ENCODE data around the gene DDX24. TPM values are rescaled to one million over a fixed set of nuclear protein-coding genes. Genes with fewer than 3 reads are reported as not detected.

Gene DDX24
- total RNA-seq, 1 experiment from 2014 or later = 135 TPM

DNA sequence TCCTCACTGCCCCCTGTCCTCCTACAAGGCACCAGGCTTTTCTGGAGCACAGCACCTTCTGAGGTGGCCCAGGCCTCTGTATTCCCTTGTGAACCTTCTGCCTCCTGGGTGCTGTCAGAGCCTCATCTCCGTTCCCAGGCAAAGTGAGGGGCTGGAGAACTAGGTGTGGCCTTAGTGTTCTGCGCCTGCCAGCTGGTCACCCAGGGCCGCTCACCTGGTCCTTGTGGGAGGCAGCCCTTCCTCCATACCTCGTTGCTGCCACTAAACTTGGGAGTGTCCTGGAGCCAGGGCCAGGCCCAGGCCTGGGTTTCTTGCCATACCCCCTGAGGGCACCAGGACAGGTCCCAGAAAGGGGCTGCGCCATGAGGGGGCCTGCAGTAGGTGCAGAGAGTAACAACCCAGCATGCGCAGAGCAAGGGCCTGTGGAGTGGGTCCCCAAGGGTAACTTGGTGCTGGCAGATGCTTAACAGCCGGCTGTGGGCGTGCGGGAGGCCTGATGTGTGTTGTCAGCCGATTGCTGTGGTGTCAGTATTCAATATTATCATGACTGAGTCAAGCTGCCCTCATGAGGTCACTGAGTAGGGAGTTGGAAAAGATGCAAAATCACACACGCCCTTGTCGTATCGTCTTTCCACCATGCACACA lies 37.8 kb downstream of the DDX24 start:
- no peak for DNase-seq (ENCODE audit: unreplicated experiment)
- TF ChIP-seq, protein P1, sequence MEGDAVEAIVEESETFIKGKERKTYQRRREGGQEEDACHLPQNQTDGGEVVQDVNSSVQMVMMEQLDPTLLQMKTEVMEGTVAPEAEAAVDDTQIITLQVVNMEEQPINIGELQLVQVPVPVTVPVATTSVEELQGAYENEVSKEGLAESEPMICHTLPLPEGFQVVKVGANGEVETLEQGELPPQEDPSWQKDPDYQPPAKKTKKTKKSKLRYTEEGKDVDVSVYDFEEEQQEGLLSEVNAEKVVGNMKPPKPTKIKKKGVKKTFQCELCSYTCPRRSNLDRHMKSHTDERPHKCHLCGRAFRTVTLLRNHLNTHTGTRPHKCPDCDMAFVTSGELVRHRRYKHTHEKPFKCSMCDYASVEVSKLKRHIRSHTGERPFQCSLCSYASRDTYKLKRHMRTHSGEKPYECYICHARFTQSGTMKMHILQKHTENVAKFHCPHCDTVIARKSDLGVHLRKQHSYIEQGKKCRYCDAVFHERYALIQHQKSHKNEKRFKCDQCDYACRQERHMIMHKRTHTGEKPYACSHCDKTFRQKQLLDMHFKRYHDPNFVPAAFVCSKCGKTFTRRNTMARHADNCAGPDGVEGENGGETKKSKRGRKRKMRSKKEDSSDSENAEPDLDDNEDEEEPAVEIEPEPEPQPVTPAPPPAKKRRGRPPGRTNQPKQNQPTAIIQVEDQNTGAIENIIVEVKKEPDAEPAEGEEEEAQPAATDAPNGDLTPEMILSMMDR (IDR thresholded peaks at IDR 0.05; ENCODE audit: unreplicated experiment) = no peak
- POLR2A ChIA-PET = interaction anchor here (0.6 kb wide), 1 partner anchor 25 kb away, joined by 3 read pairs; no protein-coding TSS in a partner anchor
- H3K27ac Mint-ChIP-seq (ENCODE audit: low read depth, unreplicated experiment) = no peak overlapping the region
- CTCF ChIA-PET = interaction anchor here (0.7 kb wide), 1 partner anchor 8 kb away, joined by 3 read pairs; no protein-coding TSS in a partner anchor
- no peak overlapping the region for H3K4me3 Mint-ChIP-seq (ENCODE audit: unreplicated experiment)
- H3K36me3 Mint-ChIP-seq (ENCODE audit: insufficient read depth, unreplicated experiment) = peaks cover 42% of the 10 kb centered on the region
- H3K27me3 Mint-ChIP-seq (ENCODE audit: insufficient read depth, unreplicated experiment) = no peaks in the 10 kb centered on the region
- no peaks in the 10 kb centered on the region for H3K4me1 Mint-ChIP-seq (ENCODE audit: insufficient read depth, unreplicated experiment)
- no peaks in the 10 kb centered on the region for H3K9me3 Mint-ChIP-seq (ENCODE audit: unreplicated experiment)
- intact Hi-C loops (cut with micrococcal nuclease) = no loop called here
- BruUV-seq (replicated peaks) = no TSS peak

GRCh38 chr14:94042433-94043091 lies 38.4 kb downstream of the DDX24 start:
- DNase-seq (ENCODE audit: unreplicated experiment) = no peak
- Mint-ChIP-seq H3K36me3 (ENCODE audit: insufficient read depth, unreplicated experiment) (peaks cover 37% of the 10 kb centered on the region), H3K4me3 (ENCODE audit: unreplicated experiment) (no peak overlapping the region), H3K9me3 (ENCODE audit: unreplicated experiment) (no peaks in the 10 kb centered on the region), H3K4me1 (ENCODE audit: insufficient read depth, unreplicated experiment) (no peaks in the 10 kb centered on the region), H3K27me3 (ENCODE audit: insufficient read depth, unreplicated experiment) (no peaks in the 10 kb centered on the region), H3K27ac (ENCODE audit: low read depth, unreplicated experiment) (no peak overlapping the region)
- TF ChIP-seq, protein P1 (IDR thresholded peaks at IDR 0.05; ENCODE audit: unreplicated experiment) = no peak
- ChIA-PET POLR2A (interaction anchor here (0.6 kb wide), 1 partner anchor 26 kb away, joined by 3 read pairs; no protein-coding TSS in a partner anchor), CTCF (interaction anchor here (0.5 to 1.5 kb wide), 3 partner anchors 9 to 507 kb away, joined by 3 read pairs; no protein-coding TSS in a partner anchor)
- intact Hi-C loops (cut with micrococcal nuclease) = no loop called here
- BruUV-seq (replicated peaks) = no TSS peak

DNA sequence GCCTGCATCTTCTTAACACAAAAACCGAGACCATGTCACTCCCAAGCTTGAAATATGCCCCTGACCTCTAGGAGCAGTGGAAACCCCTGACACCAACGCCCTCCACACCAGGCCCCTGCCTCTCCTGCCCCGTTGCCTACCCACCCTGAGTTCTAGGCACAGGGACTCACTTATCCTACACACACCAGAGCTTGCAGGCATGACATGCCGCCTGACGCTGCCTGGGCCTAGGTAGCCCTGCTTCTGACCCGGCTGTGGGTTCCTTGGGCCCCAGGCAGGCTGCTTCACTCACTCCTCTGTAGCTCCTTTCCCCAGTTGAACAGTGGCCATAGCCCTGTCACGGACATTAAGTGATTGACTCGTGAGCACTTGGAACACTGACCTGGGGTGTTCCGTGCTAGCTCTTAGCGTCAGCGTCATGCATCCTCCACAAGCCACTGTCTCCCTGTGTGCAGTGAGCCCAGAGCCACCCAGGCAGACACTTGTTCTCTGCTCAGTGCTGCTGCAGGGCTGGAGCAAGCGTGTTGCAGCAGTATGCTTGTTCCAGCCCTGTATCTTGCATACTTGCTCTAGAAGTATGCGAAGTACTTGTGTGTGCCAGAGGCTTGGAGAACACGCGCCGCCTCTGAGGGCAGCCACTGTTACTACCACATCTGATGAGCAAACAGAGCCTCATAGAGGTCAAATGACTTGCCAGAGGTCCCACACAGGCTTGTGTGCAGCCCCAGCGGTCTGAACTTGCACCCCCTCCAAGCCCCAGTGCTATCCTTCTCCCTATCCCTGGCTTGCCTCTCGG lies 39.3 kb downstream of the DDX24 start:
- no peaks in the 10 kb centered on the region for H3K27me3 Mint-ChIP-seq (ENCODE audit: insufficient read depth, unreplicated experiment)
- intact Hi-C loops (cut with micrococcal nuclease) = no loop called here
- H3K4me3 Mint-ChIP-seq (ENCODE audit: unreplicated experiment) = no peak overlapping the region
- H3K9me3 Mint-ChIP-seq (ENCODE audit: unreplicated experiment) = no peaks in the 10 kb centered on the region
- TF ChIP-seq, protein P1 (IDR thresholded peaks at IDR 0.05; ENCODE audit: unreplicated experiment) = no peak
- no peak overlapping the region for H3K27ac Mint-ChIP-seq (ENCODE audit: low read depth, unreplicated experiment)
- POLR2A ChIA-PET = no interaction called here
- CTCF ChIA-PET = interaction anchor here (0.5 to 1.5 kb wide), 3 partner anchors 95 to 507 kb away, joined by 3 read pairs; no protein-coding TSS in a partner anchor
- no peak for DNase-seq (ENCODE audit: unreplicated experiment)
- H3K36me3 Mint-ChIP-seq (ENCODE audit: insufficient read depth, unreplicated experiment) = peaks cover 30% of the 10 kb centered on the region
- no TSS peak for BruUV-seq (replicated peaks)
- peaks cover 2% of the 10 kb centered on the region for H3K4me1 Mint-ChIP-seq (ENCODE audit: insufficient read depth, unreplicated experiment)

GRCh38 chr14:94040796-94041195 lies 40.2 kb downstream of the DDX24 start:
- TF ChIP-seq, protein P1 (IDR thresholded peaks at IDR 0.05; ENCODE audit: unreplicated experiment) = no peak
- Mint-ChIP-seq H3K36me3 (ENCODE audit: insufficient read depth, unreplicated experiment) (peaks cover 28% of the 10 kb centered on the region), H3K27ac (ENCODE audit: low read depth, unreplicated experiment) (no peak overlapping the region), H3K9me3 (ENCODE audit: unreplicated experiment) (no peaks in the 10 kb centered on the region), H3K4me1 (ENCODE audit: insufficient read depth, unreplicated experiment) (peaks cover 5% of the 10 kb centered on the region), H3K4me3 (ENCODE audit: unreplicated experiment) (no peak overlapping the region), H3K27me3 (ENCODE audit: insufficient read depth, unreplicated experiment) (no peaks in the 10 kb centered on the region)
- DNase-seq (ENCODE audit: unreplicated experiment) = no peak
- ChIA-PET POLR2A (no interaction called here), CTCF (interaction anchor here (0.8 kb wide), 1 partner anchor 139 kb away, joined by 3 read pairs; no protein-coding TSS in a partner anchor)
- intact Hi-C loops (cut with micrococcal nuclease) = no loop called here
- no TSS peak for BruUV-seq (replicated peaks)
